ENCODE data around the gene SERINC4.
"Not testable (repeated sequence)": the region's sequence is repeated elsewhere in the genome, so short reads cannot be mapped to it uniquely, and the experiment has no call there.

SERINC4 gene

DNA sequence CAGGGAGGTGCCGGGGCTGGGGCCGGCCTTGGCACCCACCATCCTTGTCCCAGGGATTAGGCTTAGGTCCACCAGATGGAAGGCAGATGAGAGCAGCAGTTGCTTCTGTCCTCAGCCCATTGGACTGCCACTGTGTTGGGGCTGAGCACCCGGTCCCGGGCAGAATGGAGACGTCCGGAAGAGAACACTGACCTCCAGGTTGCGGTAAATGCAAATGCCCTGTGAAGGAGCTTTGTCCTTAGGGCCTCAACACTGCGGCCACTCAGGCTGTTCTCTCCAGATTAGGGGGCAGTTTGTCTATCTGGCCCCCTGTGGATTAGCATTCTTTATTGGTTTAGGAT is at the start of gene SERINC4:
Gene SERINC4, minus strand, starts transcription at position 276 of the 341 bp plus-strand sequence. Its CDS starts 234 bp downstream, at position 42.
- DNase-seq (ENCODE audit: low read depth in 3 of 3, low spot score in 1 of 3) = no peak

DNA sequence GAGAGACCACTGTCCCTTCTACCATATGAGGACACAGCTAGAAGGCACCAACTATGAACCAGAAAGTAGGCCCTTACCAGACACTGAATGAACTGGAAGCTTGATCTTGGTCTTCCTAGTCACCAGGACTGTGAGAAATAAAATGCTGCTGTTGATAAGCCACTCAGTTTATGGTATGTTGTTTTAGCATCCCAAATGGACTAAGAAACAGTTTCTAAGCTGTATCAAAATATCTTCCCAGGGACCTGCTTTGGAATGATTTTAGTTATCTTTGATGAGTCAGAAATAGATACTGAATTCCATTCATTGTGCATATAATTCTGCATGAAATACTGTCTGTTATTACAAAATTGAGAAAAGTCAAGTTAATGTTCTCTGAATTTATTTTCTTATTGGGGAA is 45.4 kb upstream of the SERINC4 start:
- no peak for DNase-seq (ENCODE audit: low read depth in 3 of 3, low spot score in 1 of 3)

DNA sequence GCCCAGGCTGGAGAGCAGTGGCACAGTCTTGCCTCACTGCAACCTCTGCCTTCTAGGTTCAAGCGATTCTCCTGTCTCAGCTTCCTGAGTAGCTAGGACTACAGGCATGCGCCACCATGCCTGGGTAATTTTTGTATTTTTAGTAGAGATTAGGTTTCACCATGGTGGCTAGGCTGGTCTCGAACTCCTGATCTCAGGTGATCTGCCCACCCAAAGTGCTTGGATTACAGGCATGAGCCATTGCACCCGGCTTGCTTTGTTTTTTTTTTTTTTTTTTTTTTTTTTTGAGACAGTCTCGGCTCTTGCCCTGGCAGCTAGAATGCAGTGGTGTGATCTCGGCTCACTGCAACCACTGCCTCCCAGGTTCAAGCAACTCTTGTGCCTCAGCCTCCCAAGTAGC is 32.5 kb upstream of the SERINC4 start:
- DNase-seq (ENCODE audit: low read depth in 3 of 3, low spot score in 1 of 3) = not testable (repeated sequence)

DNA sequence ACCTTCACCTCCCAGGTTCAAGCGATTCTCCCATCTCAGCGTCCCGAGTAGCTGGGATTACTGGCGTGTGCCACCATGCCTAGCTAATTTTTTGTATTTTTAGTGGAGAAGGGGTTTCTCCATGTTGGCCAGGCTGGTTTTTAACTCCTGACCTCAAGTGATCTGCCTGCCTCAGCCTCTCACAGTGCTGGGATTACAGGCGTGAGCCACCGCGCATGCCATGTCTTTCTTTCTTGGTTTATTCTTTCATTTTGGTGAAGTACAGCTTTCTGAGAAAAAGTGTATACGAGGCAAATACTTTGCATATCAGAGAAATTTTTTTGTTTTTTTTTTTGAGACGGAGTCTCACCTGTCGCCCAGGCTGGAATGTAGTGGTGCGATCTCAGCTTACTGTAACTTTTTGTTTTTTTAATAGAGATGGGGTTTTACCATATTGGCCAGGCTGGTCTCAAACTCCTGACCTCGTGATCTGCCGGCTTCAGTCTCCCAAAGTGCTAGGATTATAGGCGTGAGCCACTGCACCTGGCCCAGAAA is 31.6 kb upstream of the SERINC4 start:
- not testable (repeated sequence) for DNase-seq (ENCODE audit: low read depth in 3 of 3, low spot score in 1 of 3)

DNA sequence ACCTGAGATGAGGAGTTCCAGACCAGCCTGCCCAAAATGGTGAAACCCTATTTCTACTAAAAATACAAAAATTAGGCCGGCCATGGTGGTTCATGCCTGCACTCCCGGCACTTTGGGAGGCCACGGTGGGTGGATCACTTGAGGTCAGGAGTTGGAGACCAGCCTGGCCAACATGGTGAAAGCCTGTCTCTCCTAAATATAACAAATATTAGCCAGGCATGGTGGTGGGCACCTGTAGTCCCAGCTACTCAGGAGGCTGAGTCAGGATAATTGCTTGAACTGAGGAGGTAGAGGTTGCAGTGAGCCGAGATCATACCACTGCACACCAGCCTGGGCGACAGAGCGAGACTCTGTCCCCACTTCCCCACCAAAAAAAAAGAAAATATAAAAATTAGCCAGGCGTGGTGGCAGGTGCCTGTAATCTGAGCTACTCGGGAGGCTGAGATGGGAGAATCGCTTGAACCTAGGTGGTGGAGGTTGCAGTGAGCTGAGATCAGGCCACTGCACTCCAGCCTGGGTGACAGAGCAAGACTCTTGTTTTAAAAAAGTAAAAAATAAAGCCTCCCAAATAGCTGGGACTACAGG is 30.8 kb upstream of the SERINC4 start:
- not testable (repeated sequence) for DNase-seq (ENCODE audit: low read depth in 3 of 3, low spot score in 1 of 3)

DNA sequence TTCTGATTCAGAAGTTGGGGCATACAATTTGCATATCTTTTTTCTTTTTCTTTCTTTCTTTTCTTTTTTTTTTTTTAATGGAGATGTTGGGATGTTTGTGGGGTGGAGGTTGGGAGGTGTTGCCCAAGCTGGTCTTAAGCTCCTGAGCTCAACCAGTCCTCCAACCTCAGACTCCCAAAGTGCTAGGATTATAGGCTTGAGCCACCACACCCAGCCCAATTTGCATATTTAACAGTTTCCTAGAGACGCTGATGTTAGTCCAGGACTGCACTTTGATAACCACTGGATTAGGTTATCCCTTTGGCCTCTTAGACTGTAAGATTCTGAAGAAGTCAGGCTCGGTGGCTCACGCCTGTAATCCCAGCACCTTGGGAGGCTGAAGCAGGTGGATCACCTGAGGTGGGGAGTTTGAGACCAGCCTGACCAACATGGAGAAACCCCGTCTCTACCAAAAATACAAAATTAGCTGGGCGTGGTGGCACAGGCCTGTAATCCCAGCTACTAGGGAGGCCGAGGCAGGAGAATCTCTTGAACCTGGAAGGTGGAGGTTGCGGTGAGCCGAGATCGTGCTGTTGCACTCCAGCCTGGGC is 30.0 kb upstream of the SERINC4 start:
- not testable (repeated sequence) for DNase-seq (ENCODE audit: low read depth in 3 of 3, low spot score in 1 of 3)

DNA sequence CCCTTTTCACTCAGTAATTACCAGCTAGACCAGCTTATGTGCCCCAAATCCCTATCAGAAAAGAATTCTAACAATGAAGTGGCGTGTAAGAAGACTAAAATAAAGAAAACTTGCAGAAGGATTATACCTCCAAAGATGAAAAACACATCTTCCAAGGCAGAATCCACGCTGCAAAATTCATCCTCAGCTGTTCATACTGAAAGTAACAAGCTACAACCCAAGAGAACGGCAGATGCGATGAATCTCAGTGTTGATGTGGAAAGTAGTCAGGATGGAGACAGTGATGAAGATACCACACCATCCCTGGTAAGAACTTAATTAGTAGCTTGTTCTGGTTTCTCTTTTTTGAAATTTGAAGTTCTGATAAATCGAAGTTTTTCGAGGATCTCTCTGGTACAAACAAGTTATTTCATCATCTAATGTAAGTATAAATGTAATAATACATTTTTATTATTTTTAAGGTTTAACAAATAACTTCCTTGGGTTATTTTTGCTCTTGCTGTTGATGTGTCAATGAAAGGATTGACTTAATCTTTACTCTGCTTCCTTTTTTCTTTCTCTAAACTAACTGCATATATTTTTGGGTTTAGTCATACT is 28.1 kb upstream of the SERINC4 start:
- no peak for DNase-seq (ENCODE audit: low read depth in 3 of 3, low spot score in 1 of 3)

DNA sequence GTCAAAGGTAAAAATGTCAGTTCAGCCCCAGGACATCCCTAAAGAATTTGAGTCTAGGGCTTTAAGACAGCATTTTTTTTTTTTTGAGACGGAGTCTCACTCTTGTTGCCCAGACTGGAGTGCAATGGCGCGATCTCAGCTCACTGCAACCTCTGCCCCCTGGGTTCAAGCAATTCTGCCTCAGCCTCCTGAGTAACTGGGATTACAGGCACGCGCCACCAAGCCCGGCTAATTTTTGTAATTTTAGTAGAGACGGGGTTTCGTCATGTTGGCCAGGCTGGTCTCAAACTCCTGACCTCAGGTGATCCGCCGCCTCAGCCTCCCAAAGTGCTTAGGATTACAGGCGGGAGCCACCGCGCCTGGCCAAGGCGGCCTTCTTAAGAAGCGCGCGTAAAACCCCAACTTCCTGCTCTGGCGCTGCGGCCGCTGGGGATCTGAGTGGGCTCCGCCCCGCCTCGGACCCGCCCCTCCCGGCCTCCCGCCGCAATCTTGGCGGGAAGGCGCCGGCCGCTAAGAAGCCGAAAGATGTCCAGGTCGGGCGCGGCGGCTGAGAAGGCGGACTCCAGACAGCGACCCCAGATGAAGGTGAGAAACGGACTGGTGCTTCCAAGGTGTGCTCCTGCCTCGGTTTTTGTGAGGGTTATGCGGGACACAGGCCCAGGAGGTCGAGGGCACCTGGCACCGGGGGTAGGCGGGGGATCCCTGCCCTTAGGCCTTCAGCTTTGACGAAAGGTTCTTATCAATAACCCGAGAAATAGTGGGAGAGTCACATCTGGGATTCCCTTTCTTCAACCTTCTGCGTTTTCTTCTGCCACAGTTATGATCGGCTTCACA is 26.7 kb upstream of the SERINC4 start, which contains the start of gene WDR76:
Gene WDR76, plus strand, starts transcription at position 495 of the 834 bp plus-strand sequence. Its CDS starts 31 bp downstream, at position 526.
- peak; percentile 22 to 50 (median 23) for DNase-seq (ENCODE audit: low read depth in 3 of 3, low spot score in 1 of 3)

DNA sequence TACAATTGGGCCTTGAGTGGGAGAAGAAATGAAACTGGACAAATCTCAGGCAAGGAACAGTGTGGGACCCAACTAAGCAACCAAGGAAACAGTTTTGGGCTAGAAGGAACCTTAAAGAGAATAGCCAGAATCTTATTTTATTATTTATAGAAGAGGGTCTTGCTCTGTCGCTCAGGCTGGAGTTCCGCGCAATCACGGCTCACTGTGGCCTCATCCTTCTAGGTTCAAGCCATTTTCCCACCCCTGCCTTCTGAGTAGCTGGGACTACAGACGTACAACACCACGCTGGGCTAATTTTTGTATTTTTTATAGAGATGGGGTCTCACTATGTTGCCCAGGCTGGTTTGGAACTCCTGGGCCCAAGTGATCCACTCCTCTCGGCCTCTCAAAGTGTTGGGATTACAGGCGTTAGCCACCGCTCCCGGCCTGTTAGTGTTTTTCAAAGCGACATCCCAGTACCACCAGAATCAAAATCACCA is 26.0 kb upstream of the SERINC4 start:
- DNase-seq (ENCODE audit: low read depth in 3 of 3, low spot score in 1 of 3) = no peak

DNA sequence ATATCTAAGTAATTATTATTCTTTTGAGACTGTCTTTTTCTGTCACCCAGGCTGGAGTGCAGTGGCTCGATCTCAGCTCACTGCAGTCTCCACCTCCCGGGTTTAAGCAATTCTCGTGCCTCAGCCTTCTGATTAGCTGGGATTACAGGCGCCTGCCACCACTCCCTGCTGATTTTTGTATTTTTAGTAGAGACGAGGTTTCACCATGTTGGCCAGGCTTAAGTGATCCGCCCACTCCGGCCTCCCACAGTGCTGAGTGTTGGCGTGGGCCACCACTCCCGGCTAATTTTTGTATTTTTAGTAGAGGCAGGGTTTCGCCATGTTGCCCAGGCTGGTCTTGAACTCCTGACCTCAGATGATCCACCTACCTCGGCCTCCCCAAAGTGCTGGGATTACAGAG is 25.3 kb upstream of the SERINC4 start:
- DNase-seq (ENCODE audit: low read depth in 3 of 3, low spot score in 1 of 3) = not testable (repeated sequence)

DNA sequence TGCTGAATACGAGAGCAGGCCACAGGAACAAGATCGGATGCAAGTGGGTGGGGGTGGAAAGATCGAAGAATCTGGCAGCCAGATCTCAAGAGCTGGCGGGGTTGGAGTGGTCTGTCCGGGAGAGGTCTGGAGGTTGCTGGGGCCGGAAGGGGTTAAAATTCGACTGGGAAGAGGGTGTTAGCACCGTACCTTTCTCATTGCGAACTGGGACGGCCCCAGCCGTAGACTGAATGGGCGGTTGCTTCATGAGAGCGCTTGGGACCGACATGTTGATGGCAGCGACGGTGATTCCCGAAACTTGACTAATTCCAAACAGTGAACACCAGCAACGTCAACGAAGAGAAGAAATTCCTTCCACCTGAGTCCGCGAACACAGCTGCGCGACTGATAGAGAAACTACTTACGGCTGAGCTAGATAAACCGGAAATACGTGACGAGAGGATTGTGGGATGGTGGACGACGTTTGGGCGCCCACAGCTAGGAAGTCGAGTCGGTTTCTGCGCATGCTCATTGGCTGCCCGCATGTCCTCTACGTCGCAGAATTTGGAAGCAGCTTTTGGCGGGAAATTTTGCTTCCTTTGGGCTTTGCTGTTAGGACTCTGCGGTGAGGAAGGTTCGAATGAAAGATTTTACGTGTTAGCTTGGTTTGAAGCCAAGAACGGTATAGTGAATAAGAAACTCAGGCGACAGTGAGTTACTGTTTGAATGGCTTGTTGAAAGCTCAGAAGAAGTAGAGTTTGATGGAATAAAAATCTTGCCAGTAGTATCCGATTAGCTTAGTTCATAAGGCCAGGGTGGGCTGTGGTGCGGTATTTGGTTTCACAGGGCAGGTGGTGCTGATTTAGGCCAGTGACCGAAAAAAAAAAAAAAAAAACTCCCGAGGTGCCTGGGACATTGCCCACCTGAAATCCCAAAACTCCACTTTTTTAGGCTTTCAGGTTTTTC is 24.6 kb upstream of the SERINC4 start, which contains the start of gene MFAP1:
Gene MFAP1, minus strand, starts transcription at position 389 of the 945 bp plus-strand sequence. Its CDS starts 121 bp downstream, at position 268.
- DNase-seq (ENCODE audit: low read depth in 3 of 3, low spot score in 1 of 3) = peak; percentile 69 to 85 (median 80)

DNA sequence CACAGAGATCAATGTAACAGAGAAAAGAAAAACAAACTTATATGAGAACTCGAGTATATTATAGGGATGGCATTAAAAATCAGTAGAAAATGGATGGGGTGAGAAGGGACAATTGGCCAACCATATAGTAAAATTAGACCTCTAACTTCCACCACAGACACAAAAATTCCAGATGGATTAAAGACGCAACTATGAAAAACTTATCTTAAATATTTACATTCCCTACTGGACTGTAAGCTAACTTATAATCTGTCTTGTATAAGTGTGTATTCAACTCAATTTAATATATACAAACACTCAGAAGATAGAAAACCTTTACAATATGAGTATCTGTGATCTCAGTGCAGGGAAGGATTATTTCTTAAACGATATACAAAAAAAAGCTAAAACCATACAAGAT is 21.5 kb upstream of the SERINC4 start:
- DNase-seq (ENCODE audit: low read depth in 3 of 3, low spot score in 1 of 3) = no peak

DNA sequence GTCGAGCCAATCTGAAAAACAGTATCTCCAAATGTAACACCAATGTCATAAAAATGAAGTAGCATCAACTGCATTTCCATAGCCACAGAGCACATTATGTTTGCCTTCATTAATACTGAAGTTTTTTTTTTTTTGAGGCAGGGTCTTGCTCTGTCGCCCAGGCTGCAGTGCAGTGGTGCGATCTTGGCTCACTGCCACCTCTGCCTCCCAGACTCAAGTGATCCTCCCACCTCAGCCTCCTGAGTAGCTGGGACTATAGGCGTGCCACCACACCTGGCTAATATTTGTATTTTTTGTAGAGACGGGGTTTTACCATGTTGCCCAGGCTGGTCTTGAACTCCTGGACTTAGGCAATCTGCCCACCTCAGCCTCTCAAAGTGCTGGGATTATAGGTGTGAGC is 15.0 kb upstream of the SERINC4 start:
- not testable (repeated sequence) for DNase-seq (ENCODE audit: low read depth in 3 of 3, low spot score in 1 of 3)

DNA sequence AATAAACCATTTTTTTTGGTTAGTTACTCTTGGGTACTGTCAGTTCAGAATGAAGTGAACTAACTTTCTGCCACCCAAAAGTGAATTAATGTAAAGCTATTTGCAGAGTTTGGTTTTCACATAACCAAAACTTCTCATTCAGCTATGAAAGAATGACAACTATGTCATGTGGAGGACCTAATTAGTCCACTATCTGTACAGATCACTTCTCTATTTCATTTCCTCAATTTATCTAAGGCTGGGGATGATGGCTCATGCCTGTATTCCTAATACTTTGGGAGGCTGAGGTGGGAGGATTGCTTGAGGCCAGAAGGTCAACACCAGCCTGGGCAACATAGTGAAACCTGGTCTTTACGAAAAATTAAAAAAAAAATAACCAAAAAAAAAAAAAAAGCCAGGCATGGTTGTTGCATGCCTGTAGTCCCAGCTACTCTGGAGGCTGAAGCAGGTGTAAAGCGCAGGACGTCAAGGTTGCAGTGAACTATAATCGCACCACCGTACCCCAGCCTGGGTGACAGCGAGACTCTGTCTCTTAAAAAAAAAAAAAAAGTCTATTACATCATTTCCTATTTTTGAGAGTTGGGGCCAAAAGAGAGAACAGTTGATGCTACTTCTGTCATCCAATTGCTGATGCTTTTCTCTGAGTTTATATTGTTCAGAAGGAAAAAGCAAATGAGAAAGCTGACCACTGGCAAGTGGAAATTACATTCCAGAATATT is 9.1 kb upstream of the SERINC4 start:
- DNase-seq (ENCODE audit: low read depth in 3 of 3, low spot score in 1 of 3) = no peak

DNA sequence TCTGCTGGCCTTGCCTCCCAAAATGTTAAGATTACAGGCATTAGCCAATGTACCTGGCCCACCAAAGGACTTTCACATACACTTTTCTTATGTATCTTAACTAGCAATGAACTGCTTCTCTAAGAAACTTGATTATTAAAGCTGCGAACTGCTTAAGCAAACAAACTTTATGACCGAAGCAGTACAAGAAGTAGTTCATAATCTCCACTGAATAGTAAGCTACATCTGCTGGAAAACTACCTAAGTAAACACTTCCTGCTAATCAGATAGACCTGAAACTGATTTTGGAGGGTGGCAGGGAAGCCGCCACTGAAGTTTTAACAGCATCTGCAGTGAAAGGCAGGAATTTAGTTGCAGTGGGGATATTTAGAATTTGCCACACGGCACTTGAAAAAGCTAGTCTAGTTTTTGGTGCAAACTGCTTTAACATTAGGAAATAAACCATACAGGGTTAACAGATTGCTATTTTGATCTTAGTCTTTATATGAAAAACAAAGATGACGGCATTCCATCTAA is 8.5 kb upstream of the SERINC4 start:
- no peak for DNase-seq (ENCODE audit: low read depth in 3 of 3, low spot score in 1 of 3)

DNA sequence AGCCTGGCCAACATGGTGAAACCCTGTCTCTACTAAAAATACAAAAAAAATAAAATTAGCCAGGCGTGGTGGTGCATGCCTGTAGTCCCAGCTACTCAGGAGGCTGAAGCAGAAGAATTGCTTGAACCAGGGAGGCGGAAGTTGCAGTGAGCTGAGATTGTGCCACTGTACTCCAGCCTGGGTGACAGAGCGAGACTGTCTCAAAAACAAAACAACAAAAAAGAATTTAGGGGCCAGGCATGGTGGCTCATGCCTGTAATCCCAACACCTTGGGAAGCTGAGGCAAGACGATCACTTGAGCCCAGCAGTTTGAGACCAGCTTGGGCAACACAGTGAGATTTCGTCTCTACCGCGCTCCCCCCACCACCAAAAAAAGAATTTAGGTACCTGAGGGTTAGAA is 2.7 kb upstream of the SERINC4 start:
- not testable (repeated sequence) for DNase-seq (ENCODE audit: low read depth in 3 of 3, low spot score in 1 of 3)

DNA sequence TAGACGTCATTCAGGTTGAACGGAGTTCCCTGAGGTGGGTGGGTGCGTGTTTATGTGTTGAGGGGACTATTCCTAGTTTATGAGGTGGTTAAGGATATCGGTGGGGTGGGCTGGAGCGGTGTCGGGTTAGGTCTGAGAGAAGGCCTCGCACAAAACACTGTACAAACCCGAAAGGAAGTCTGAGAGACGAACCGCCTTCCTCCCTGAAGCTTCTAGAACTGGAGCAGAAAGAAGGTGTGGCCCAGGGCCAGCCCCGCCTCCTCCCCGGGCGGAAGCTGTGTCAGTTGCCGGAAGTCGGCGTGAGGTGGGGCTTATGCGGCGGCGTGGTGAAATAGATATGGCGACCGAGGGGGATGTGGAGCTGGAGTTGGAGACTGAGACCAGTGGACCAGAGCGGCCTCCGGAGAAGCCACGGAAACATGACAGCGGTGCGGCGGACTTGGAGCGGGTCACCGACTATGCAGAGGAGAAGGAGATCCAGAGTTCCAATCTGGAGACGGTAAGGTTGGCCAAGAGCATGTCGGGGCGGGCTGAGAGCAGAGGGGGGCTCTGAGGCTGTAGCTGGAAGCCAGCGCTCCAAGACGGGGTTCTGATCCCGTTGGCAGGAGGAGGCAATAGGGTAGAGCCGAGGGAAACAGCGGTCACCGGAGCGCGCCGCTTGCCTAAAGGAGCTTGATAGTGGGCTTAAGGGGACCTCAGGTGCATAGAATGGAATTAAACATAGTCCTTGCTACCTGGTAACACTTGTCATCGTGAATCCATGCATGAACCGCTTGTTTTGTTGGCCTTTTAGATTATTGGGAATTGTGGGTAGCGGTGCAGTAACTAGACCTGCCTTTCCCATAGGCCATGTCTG is 494 bp upstream of the SERINC4 start, which contains the start of gene HYPK:
Gene HYPK, plus strand, starts transcription at position 314 of the 856 bp plus-strand sequence. Its CDS starts 24 bp downstream, at position 338.
- DNase-seq (ENCODE audit: low read depth in 3 of 3, low spot score in 1 of 3) = peak; percentile 70 to 85 (median 80)
